Neural progenitor cell (in vitro differentiated cells): ENCODE data around the gene KCND1. TPM values are rescaled to one million over a fixed set of nuclear protein-coding genes. Genes with fewer than 3 reads are reported as not detected.

Experiments used
- DNase-seq: peaks from one replicate; pipeline ENCODE4 v3.0.0-alpha.2; 2016; ENCODE audit warnings: low spot score
- H2AFZ ChIP-seq: fragments of 200-600 bp; sonication (generic); replicated peaks from 2 replicates; pipeline ENCODE4 v1.6.1; 2016; ENCODE audit warnings: antibody characterized with exemption
- H3F3A ChIP-seq: fragments of 200-600 bp; sonication (generic); 2 replicates; pipeline ENCODE4 v1.6.1; 2016; ENCODE audit warnings: antibody characterized with exemption, low read depth
- H3K27ac ChIP-seq: fragments of 200-600 bp; sonication (generic); 2 replicates; pipeline ENCODE4 v1.5.1; 2016; ENCODE audit warnings: mild to moderate bottlenecking
- H3K27me3 ChIP-seq: fragments of 200-600 bp; sonication (generic); 2 replicates; pipeline ENCODE4 v1.6.1; 2016; ENCODE audit warnings: mild to moderate bottlenecking, moderate library complexity
- H3K36me3 ChIP-seq: fragments of 200-600 bp; sonication (generic); 2 replicates; pipeline ENCODE4 v1.5.1; 2016
- H3K4me1 ChIP-seq: fragments of 200-600 bp; sonication (generic); 2 replicates; pipeline ENCODE4 v1.6.1; 2016; ENCODE audit warnings: mixed run types
- H3K4me2 ChIP-seq: fragments of 200-600 bp; sonication (generic); 2 replicates; pipeline ENCODE4 v1.6.1; 2016
- H3K4me3 ChIP-seq: fragments of 200-600 bp; sonication (generic); 2 replicates; pipeline ENCODE4 v1.5.1; 2016
- H3K79me2 ChIP-seq: fragments of 200-600 bp; sonication (generic); 2 replicates; pipeline ENCODE4 v1.6.1; 2016; ENCODE audit warnings: low read depth
- H3K9ac ChIP-seq: fragments of 200-600 bp; sonication (generic); 2 replicates; pipeline ENCODE4 v1.6.1; 2016
- H3K9me3 ChIP-seq: fragments of 200-600 bp; sonication (generic); 2 replicates; pipeline ENCODE4 v1.5.1; 2016; ENCODE audit warnings: low read depth
- H4K20me1 ChIP-seq: fragments of 200-600 bp; sonication (generic); 2 replicates; pipeline ENCODE4 v1.6.1; 2016; ENCODE audit warnings: low read depth
- H3K27ac Mint-ChIP-seq: 3 replicates; pipeline ENCODE4 v1.8.0; 2021; ENCODE audit warnings: mixed read lengths
- H3K27me3 Mint-ChIP-seq: 2 replicates; pipeline ENCODE4 v1.8.0; 2022; ENCODE audit warnings: low read depth, mild to moderate bottlenecking, inconsistent platforms, moderate library complexity, mixed read lengths; ENCODE audit not compliant: insufficient read depth
- H3K36me3 Mint-ChIP-seq: 3 replicates; pipeline ENCODE4 v1.8.0; 2021; ENCODE audit warnings: mixed read lengths
- H3K4me1 Mint-ChIP-seq: 3 replicates; pipeline ENCODE4 v1.8.0; 2021; ENCODE audit warnings: mixed read lengths
- H3K4me3 Mint-ChIP-seq: 3 replicates; pipeline ENCODE4 v1.8.0; 2021; ENCODE audit warnings: mild to moderate bottlenecking, moderate library complexity, mixed read lengths
- H3K9me3 Mint-ChIP-seq: 3 replicates; pipeline ENCODE4 v1.8.0; 2020; ENCODE audit warnings: mixed read lengths
- CTCF ChIP-seq: fragments of 200-600 bp; sonication (generic); IDR thresholded peaks from 2 replicates; pipeline ENCODE4 v1.5.1; 2017; ENCODE audit warnings: antibody characterized with exemption, mild to moderate bottlenecking
- EZH2 ChIP-seq: fragments of 200-600 bp; sonication (generic); IDR thresholded peaks from 2 replicates; pipeline ENCODE4 v1.6.1; 2017; ENCODE audit warnings: antibody characterized with exemption, mild to moderate bottlenecking, moderate library complexity
- EZH2phosphoT487 ChIP-seq: fragments of 200-600 bp; sonication (generic); IDR thresholded peaks from 2 replicates; pipeline ENCODE4 v1.6.1; 2017; ENCODE audit warnings: antibody characterized with exemption
- total RNA-seq: library from RNA; depleted of rRNA; stranded (reverse); fragments of >200 nt; gene quantifications from 2 replicates; pipeline ENCODE4 v1.2.3, GENCODE V29; 2015; ENCODE audit warnings: low replicate concordance

Gene KCND1
- total RNA-seq, 1 donor from 2014 or later: 0.39 TPM

GRCh38 chrX:48974033-48974432, 2.4 kb upstream of the KCND1 start:
- Mint-ChIP-seq H3K9me3 (peaks cover 13% of the 10 kb centered on the region), H3K27ac (no peak overlapping the region), H3K4me3 (no peak overlapping the region), H3K4me1 (peaks cover 2% of the 10 kb centered on the region), H3K36me3 (peaks cover 8% of the 10 kb centered on the region), H3K27me3 (peaks cover 10% of the 10 kb centered on the region)
- H3K4me3 ChIP-seq: no peak overlapping the region
- TF ChIP-seq EZH2phosphoT487 (no peak), CTCF (no peak), EZH2 (no peak)
- H3K4me1 ChIP-seq: no peaks in the 10 kb centered on the region
- no peak overlapping the region for H3K9ac ChIP-seq
- no peaks in the 10 kb centered on the region for H3K36me3 ChIP-seq
- H3K27me3 ChIP-seq: no peaks in the 10 kb centered on the region
- no peaks in the 10 kb centered on the region for H3F3A ChIP-seq
- no peak overlapping the region for H3K27ac ChIP-seq
- H2AFZ ChIP-seq: no peak overlapping the region
- DNase-seq: no peak
- H4K20me1 ChIP-seq: no peaks in the 10 kb centered on the region
- H3K4me2 ChIP-seq: no peak overlapping the region
- no peaks in the 10 kb centered on the region for H3K79me2 ChIP-seq
- no peaks in the 10 kb centered on the region for H3K9me3 ChIP-seq

GRCh38 chrX:48972220-48973164, 848 bp upstream of the KCND1 start:
- no peak overlapping the region for H3K27ac Mint-ChIP-seq
- H3K4me1 Mint-ChIP-seq: peaks cover 2% of the 10 kb centered on the region
- H3K9me3 Mint-ChIP-seq: peaks cover 9% of the 10 kb centered on the region

GRCh38 chrX:48969471-48969870, 2.2 kb downstream of the KCND1 start:
- Histone ChIP-seq H3K4me3 (no peak overlapping the region), H3K9me3 (no peaks in the 10 kb centered on the region), H3K36me3 (no peaks in the 10 kb centered on the region), H4K20me1 (no peaks in the 10 kb centered on the region), H3F3A (no peaks in the 10 kb centered on the region), H3K79me2 (no peaks in the 10 kb centered on the region), H3K9ac (no peak overlapping the region), H3K4me2 (no peak overlapping the region), H2AFZ (no peak overlapping the region), H3K27ac (no peak overlapping the region), H3K4me1 (no peaks in the 10 kb centered on the region), H3K27me3 (no peaks in the 10 kb centered on the region)
- Mint-ChIP-seq H3K4me3 (no peak overlapping the region), H3K9me3 (peaks cover 6% of the 10 kb centered on the region), H3K27me3 (peaks cover 9% of the 10 kb centered on the region), H3K27ac (no peak overlapping the region), H3K4me1 (peaks cover 2% of the 10 kb centered on the region), H3K36me3 (peaks cover under 1% of the 10 kb centered on the region)
- TF ChIP-seq CTCF: no peak
- no peak for TF ChIP-seq EZH2phosphoT487
- TF ChIP-seq EZH2: no peak
- no peak for DNase-seq

More at GRCh38 chrX:48972220-48973164, 848 bp upstream of the KCND1 start:
- peak; percentile 58 for DNase-seq
- Histone ChIP-seq H3K27me3 (no peaks in the 10 kb centered on the region), H3K79me2 (no peaks in the 10 kb centered on the region), H3F3A (no peaks in the 10 kb centered on the region), H2AFZ (no peak overlapping the region), H3K36me3 (no peaks in the 10 kb centered on the region), H3K27ac (no peak overlapping the region), H3K4me3 (peak overlapping the region; percentile 51), H3K4me1 (no peaks in the 10 kb centered on the region), H3K9ac (no peak overlapping the region), H3K4me2 (peak overlapping the region; percentile 79), H3K9me3 (no peaks in the 10 kb centered on the region), H4K20me1 (no peaks in the 10 kb centered on the region)
- no peak for TF ChIP-seq EZH2phosphoT487
- TF ChIP-seq CTCF: peak; percentile 59
- no peak for TF ChIP-seq EZH2
- peaks cover 9% of the 10 kb centered on the region for H3K27me3 Mint-ChIP-seq
- peaks cover 5% of the 10 kb centered on the region for H3K36me3 Mint-ChIP-seq
- peak overlapping the region; percentile 46 for H3K4me3 Mint-ChIP-seq
